Suprapubic skin (tissue), 4 donors: ENCODE measurements around the gene IPMK.

Source experiments
- POLR2A ChIP-seq, 2 donors: fragments of 450-650 bp; IDR thresholded peaks; one replicate each; pipeline ENCODE4 v1.6.1; 2017; ENCODE audit warnings: antibody characterized with exemption in 2 of 2, mild to moderate bottlenecking in 2 of 2, moderate library complexity in 2 of 2
- POLR2AphosphoS5 ChIP-seq, 3 donors: sonication (generic); formaldehyde crosslinking; IDR thresholded peaks; one replicate each; pipeline ENCODE4 v1.6.1; 2017; ENCODE audit warnings: antibody characterized with exemption in 3 of 3
- TF ChIP-seq, protein P1 (sequence below), 2 donors: fragments of 200-600 bp in 1 of 2; fragments of 450-650 bp in 1 of 2; sonication (generic) in 1 of 2; IDR thresholded peaks; one replicate each; pipeline ENCODE4 v1.5.1; 2016 to 2019; ENCODE audit warnings: antibody characterized with exemption in 2 of 2, mild to moderate bottlenecking in 1 of 2, moderate library complexity in 1 of 2

DNA sequence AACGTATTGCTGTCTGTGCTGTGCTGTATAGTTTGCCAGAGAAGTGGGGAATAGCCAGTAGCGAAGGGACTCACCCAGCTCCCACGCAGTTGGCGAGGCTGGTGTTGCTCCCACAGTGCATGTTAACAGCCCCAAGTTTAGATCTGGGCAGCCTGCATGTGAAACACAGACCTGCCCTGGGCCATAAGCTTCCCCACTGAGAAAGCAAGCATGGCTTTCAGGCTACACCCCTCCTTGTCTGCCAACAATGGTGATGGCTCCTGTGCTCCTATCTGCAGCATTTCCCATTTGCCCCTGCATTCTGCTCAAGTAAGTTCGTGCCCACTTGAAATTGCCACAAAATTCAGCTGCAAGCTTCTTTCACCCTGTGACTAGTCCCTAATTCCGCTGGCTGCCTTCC, 57.5 kb downstream of the IPMK start:
- TF ChIP-seq, protein P1, sequence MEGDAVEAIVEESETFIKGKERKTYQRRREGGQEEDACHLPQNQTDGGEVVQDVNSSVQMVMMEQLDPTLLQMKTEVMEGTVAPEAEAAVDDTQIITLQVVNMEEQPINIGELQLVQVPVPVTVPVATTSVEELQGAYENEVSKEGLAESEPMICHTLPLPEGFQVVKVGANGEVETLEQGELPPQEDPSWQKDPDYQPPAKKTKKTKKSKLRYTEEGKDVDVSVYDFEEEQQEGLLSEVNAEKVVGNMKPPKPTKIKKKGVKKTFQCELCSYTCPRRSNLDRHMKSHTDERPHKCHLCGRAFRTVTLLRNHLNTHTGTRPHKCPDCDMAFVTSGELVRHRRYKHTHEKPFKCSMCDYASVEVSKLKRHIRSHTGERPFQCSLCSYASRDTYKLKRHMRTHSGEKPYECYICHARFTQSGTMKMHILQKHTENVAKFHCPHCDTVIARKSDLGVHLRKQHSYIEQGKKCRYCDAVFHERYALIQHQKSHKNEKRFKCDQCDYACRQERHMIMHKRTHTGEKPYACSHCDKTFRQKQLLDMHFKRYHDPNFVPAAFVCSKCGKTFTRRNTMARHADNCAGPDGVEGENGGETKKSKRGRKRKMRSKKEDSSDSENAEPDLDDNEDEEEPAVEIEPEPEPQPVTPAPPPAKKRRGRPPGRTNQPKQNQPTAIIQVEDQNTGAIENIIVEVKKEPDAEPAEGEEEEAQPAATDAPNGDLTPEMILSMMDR (IDR thresholded peaks at IDR 0.05), result no peak
- TF ChIP-seq POLR2A (IDR thresholded peaks at IDR 0.05) (no peak), POLR2AphosphoS5 (IDR thresholded peaks at IDR 0.05) (no peak)
